Lower leg skin (tissue), 3 donors: ENCODE results near the gene SEC63.

Source experiments
- CTCF ChIP-seq, 3 donors: fragments of 450-650 bp; IDR thresholded peaks; one replicate each; pipeline ENCODE4 v1.5.1; 2016; ENCODE audit warnings: antibody characterized with exemption in 3 of 3, mild to moderate bottlenecking in 3 of 3, moderate library complexity in 2 of 3
- POLR2A ChIP-seq, 2 donors: fragments of 450-650 bp; IDR thresholded peaks; one replicate each; pipeline ENCODE4 v1.6.1; 2016 to 2017; ENCODE audit warnings: antibody characterized with exemption in 2 of 2, mild to moderate bottlenecking in 1 of 2, moderate library complexity in 1 of 2

- no peak for TF ChIP-seq CTCF (IDR thresholded peaks at IDR 0.05)
- no peak for TF ChIP-seq POLR2A (IDR thresholded peaks at IDR 0.05)
Observed at GRCh38 chr6:108001696-108002231, 43.8 kb upstream of the SEC63 start.
